DND-41 (cell line): ENCODE data around the gene SLC16A12.

ENCODE experiments used
- ATAC-seq: fragments of 200-7000 bp; cut with Tn5 transposase; 3 replicates; pipeline ENCODE4 v1.9.1; 2021; ENCODE audit warnings: low read depth; ENCODE audit not compliant: insufficient read depth
- DNase-seq: peaks from one replicate; pipeline ENCODE4 v3.0.0-alpha.2; 2020
- H2AFZ ChIP-seq: 2 replicates; pipeline ENCODE4 v1.6.0; 2012; ENCODE audit warnings: low read depth, low read length
- H3K27ac ChIP-seq: 2 replicates; pipeline ENCODE4 v1.5.1; 2012; ENCODE audit warnings: low read length, inconsistent platforms
- H3K27me3 ChIP-seq: fragments of 200-600 bp; sonication (generic); 2 replicates; pipeline ENCODE4 v1.6.0; 2012; ENCODE audit warnings: low read length, mild to moderate bottlenecking, inconsistent platforms; ENCODE audit not compliant: insufficient read depth, poor library complexity
- H3K36me3 ChIP-seq: 2 replicates; pipeline ENCODE4 v1.5.1; 2012; ENCODE audit warnings: low read length, inconsistent platforms; ENCODE audit not compliant: insufficient read depth
- H3K4me1 ChIP-seq: 2 replicates; pipeline ENCODE4 v1.5.1; 2012; ENCODE audit warnings: mild to moderate bottlenecking, low read length; ENCODE audit not compliant: insufficient read depth
- H3K4me2 ChIP-seq: 2 replicates; pipeline ENCODE4 v1.6.0; 2012; ENCODE audit warnings: mild to moderate bottlenecking, moderate library complexity, low read length, inconsistent platforms; ENCODE audit not compliant: insufficient read depth
- H3K4me3 ChIP-seq, 2 experiments: fragments of 200-600 bp in 1 of 2; shearing (Covaris generic) in 1 of 2; 2 replicates each; pipeline ENCODE4 v1.5.1; 2012 to 2016; ENCODE audit warnings: inconsistent platforms in 2 of 2, low read length in 2 of 2, mild to moderate bottlenecking in 2 of 2, low read depth in 1 of 2, moderate library complexity in 1 of 2
- H3K79me2 ChIP-seq: 2 replicates; pipeline ENCODE4 v1.6.0; 2012; ENCODE audit warnings: low read length, inconsistent platforms; ENCODE audit not compliant: insufficient read depth
- H3K9ac ChIP-seq: 2 replicates; pipeline ENCODE4 v1.6.0; 2012; ENCODE audit warnings: low read depth, mild to moderate bottlenecking, inconsistent platforms, low read length, moderate library complexity
- H3K9me3 ChIP-seq: 2 replicates; pipeline ENCODE4 v1.5.1; 2012; ENCODE audit warnings: low read length, moderate library complexity, mild to moderate bottlenecking, inconsistent platforms; ENCODE audit not compliant: insufficient read depth, severe bottlenecking
- H4K20me1 ChIP-seq: 2 replicates; pipeline ENCODE4 v1.6.0; 2012; ENCODE audit warnings: low read length; ENCODE audit not compliant: insufficient read depth
- CTCF ChIP-seq: IDR thresholded peaks from 2 replicates; pipeline ENCODE4 v1.5.1; 2012; ENCODE audit warnings: borderline replicate concordance, low read length, moderate library complexity, mild to moderate bottlenecking; ENCODE audit not compliant: poor library complexity, severe bottlenecking; ENCODE audit errors: extremely low read depth
- EZH2 ChIP-seq: IDR thresholded peaks from 3 replicates; pipeline ENCODE4 v1.6.1; 2012; ENCODE audit warnings: borderline replicate concordance, low read depth, mild to moderate bottlenecking, moderate library complexity, low read length, inconsistent platforms; ENCODE audit not compliant: severe bottlenecking

SLC16A12 gene

GRCh38 chr10:89535171-89536012 lies at the start of gene SLC16A12:
SLC16A12 (minus strand) TSS chr10:89535594; CDS start chr10:89462578, 73,016 bp downstream.
- Histone ChIP-seq H3K9me3 (no peaks in the 10 kb centered on the region), H3K4me1 (no peaks in the 10 kb centered on the region), H3K9ac (no peak within 1 kb of the TSS), H3K36me3 (no peaks in the 10 kb centered on the region), H2AFZ (no peak within 1 kb of the TSS), H3K4me2 (no peak within 1 kb of the TSS), H4K20me1 (no peaks in the 10 kb centered on the region), H3K4me3 (no peak within 1 kb of the TSS), H3K79me2 (no peaks in the 10 kb centered on the region), H3K27me3 (no peaks in the 10 kb centered on the region), H3K27ac (no peak within 1 kb of the TSS)
- no peak for ATAC-seq
- TF ChIP-seq CTCF (no peak), EZH2 (no peak)
- no peak for DNase-seq

GRCh38 chr10:89582022-89582421 lies 46.6 kb upstream of the SLC16A12 start:
- H3K9ac ChIP-seq = no peak overlapping the region
- DNase-seq (no peak), ATAC-seq (no peak)
- no peaks in the 10 kb centered on the region for H3K9me3 ChIP-seq
- no peaks in the 10 kb centered on the region for H4K20me1 ChIP-seq
- H2AFZ ChIP-seq = no peak overlapping the region
- H3K27me3 ChIP-seq = no peaks in the 10 kb centered on the region
- no peak overlapping the region for H3K4me3 ChIP-seq
- 0 out of 2 replicates have a peak, but pooled peaks cover 5% of the 10 kb centered on the region for H3K36me3 ChIP-seq
- no peak overlapping the region for H3K27ac ChIP-seq
- no peaks in the 10 kb centered on the region for H3K4me1 ChIP-seq
- no peak overlapping the region for H3K4me2 ChIP-seq
- no peak for TF ChIP-seq EZH2
- TF ChIP-seq CTCF = no peak
- no peaks in the 10 kb centered on the region for H3K79me2 ChIP-seq

GRCh38 chr10:89580243-89580642 lies 44.8 kb upstream of the SLC16A12 start:
- Histone ChIP-seq H3K4me2 (no peak overlapping the region), H3K79me2 (no peaks in the 10 kb centered on the region), H3K9ac (no peak overlapping the region), H3K36me3 (0 out of 2 replicates have a peak, but pooled peaks cover 3% of the 10 kb centered on the region), H2AFZ (no peak overlapping the region), H3K27ac (no peak overlapping the region), H3K4me1 (no peaks in the 10 kb centered on the region), H3K27me3 (no peaks in the 10 kb centered on the region), H3K4me3 (no peak overlapping the region), H4K20me1 (no peaks in the 10 kb centered on the region), H3K9me3 (no peaks in the 10 kb centered on the region)
- no peak for DNase-seq
- no peak for TF ChIP-seq CTCF
- TF ChIP-seq EZH2 = no peak
- ATAC-seq = no peak
